Measurements from ENCODE around the gene ZNF488.
"Not testable (repeated sequence)": the region's sequence is repeated elsewhere in the genome, so short reads cannot be mapped to it uniquely, and the experiment has no call there.

ZNF488 gene

GRCh38 chr10:47409171-47409865 is 25.2 kb upstream of the ZNF488 start:
- no peak for DNase-seq

GRCh38 chr10:47408606-47409005 is 24.5 kb upstream of the ZNF488 start:
- no peak for DNase-seq

GRCh38 chr10:47406870-47407691 is 23.0 kb upstream of the ZNF488 start:
- no peak for DNase-seq

GRCh38 chr10:47406548-47406869 is 22.4 kb upstream of the ZNF488 start:
- no peak for DNase-seq

- DNase-seq: no peak
Observed at GRCh38 chr10:47405857-47406547, 21.9 kb upstream of the ZNF488 start.

- DNase-seq: no peak
Observed at GRCh38 chr10:47404937-47405336, 20.8 kb upstream of the ZNF488 start.

- DNase-seq: no peak
Observed at GRCh38 chr10:47404446-47404845, 20.4 kb upstream of the ZNF488 start.

GRCh38 chr10:47403446-47404318 is 19.6 kb upstream of the ZNF488 start:
- no peak for DNase-seq

GRCh38 chr10:47402641-47403301 is 18.7 kb upstream of the ZNF488 start:
- DNase-seq: no peak

- no peak for DNase-seq
Observed at GRCh38 chr10:47401874-47402640, 18.0 kb upstream of the ZNF488 start.

- no peak for DNase-seq
Observed at GRCh38 chr10:47401210-47401609, 17.1 kb upstream of the ZNF488 start.

- no peak for DNase-seq
Observed at GRCh38 chr10:47400786-47401185, 16.7 kb upstream of the ZNF488 start.

- no peak for DNase-seq
Observed at GRCh38 chr10:47400251-47400650, 16.2 kb upstream of the ZNF488 start.

GRCh38 chr10:47397256-47397655 is 13.2 kb upstream of the ZNF488 start:
- no peak for DNase-seq

- no peak for DNase-seq
Observed at GRCh38 chr10:47396311-47396717, 12.2 kb upstream of the ZNF488 start.

- no peak for DNase-seq
Observed at GRCh38 chr10:47389619-47390018, 5.5 kb upstream of the ZNF488 start.

GRCh38 chr10:47388879-47389278 is 4.8 kb upstream of the ZNF488 start:
- no peak for DNase-seq

GRCh38 chr10:47386104-47386503 is 2.0 kb upstream of the ZNF488 start:
- not testable (repeated sequence) for DNase-seq

- DNase-seq: no peak
Observed at GRCh38 chr10:47383261-47384147, 589 bp downstream of the ZNF488 start.
